Measurements from ENCODE around the gene EMB. TPM values are rescaled to one million over a fixed set of nuclear protein-coding genes. Genes with fewer than 3 reads are reported as not detected.
"Not testable (repeated sequence)": the region's sequence is repeated elsewhere in the genome, so short reads cannot be mapped to it uniquely, and the experiment has no call there.

The EMB gene
- total and polyA plus RNA-seq, 9 of the 15 experiments (the other 6 are each of a cell fraction or from before 2014, with no cell fraction given) = 0.31 TPM; not detected in 8

GRCh38 chr5:50462579-50462978 is 21.5 kb upstream of the EMB start:
- H3K9me3 ChIP-seq (replicated peaks; ENCODE audit: control insufficient read depth, insufficient read depth, low read depth, low read length); H3K9me1 ChIP-seq (ENCODE audit: control insufficient read depth, insufficient read depth, low read length); H3K4me3 ChIP-seq; ATAC-seq; BruUV-seq (replicated peaks); H2AFZ ChIP-seq (ENCODE audit: low read depth, low read length); H3K79me2 ChIP-seq (ENCODE audit: control insufficient read depth, insufficient read depth, low read length); H4K20me1 ChIP-seq (replicated peaks; ENCODE audit: control insufficient read depth, insufficient read depth, low read length); H3K9ac ChIP-seq (ENCODE audit: insufficient read depth in 1 of 2, low read depth in 2 of 2, low read length in 2 of 2); in situ Hi-C loops (cut with MboI); H3K4me2 ChIP-seq (ENCODE audit: insufficient read depth, low read length); POLR2A ChIA-PET; CTCF ChIA-PET (ENCODE audit: low intra/inter-chr PET ratio); H3K36me3 ChIP-seq (ENCODE audit: control insufficient read depth, insufficient read depth, low read length); intact Hi-C loops (cut with micrococcal nuclease); H3K4me1 ChIP-seq (replicated peaks in 1 of 2; ENCODE audit: control insufficient read depth in 2 of 2, insufficient read depth in 2 of 2, low read length in 2 of 2); DNase-seq (ENCODE audit: extremely low read depth in 1 of 4, low spot score in 3 of 4); H3K27ac ChIP-seq (ENCODE audit: extremely low read depth, low read depth, low read length); H3K27me3 ChIP-seq (ENCODE audit: control insufficient read depth in 2 of 2, insufficient read depth in 2 of 2, low read length in 2 of 2); FAIRE-seq: not testable (repeated sequence)
- 0% methylated on average over 1 of the region's 1 CpG for WGBS (ENCODE audit: insufficient coverage, low coverage, missing lambda C conversion rate)

DNA sequence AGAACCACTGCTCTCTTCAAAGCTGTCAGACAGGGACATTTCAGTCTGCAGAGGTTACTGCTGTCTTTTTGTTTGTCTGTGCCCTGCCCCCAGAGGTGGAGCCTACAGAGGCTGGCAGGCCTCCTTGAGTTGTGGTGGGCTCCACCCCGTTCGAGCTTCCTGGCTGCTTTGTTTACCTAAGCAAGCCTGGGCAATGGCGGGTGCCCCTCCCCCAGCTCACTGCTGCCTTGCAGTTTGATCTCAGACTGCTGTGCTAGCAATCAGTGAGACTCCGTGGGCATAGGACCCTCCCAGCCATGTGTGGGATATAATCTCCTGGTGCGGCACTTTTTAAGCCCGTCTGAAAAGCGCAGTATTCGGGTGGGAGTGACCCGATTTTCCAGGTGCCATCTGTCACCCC is 17.3 kb upstream of the EMB start:
- H3K27ac ChIP-seq (ENCODE audit: extremely low read depth, low read depth, low read length); H3K79me2 ChIP-seq (ENCODE audit: control insufficient read depth, insufficient read depth, low read length); DNase-seq (ENCODE audit: extremely low read depth in 1 of 4, low spot score in 3 of 4); ATAC-seq; POLR2A ChIA-PET; BruUV-seq (replicated peaks); H4K20me1 ChIP-seq (replicated peaks; ENCODE audit: control insufficient read depth, insufficient read depth, low read length); H3K4me1 ChIP-seq (replicated peaks in 1 of 2; ENCODE audit: control insufficient read depth in 2 of 2, insufficient read depth in 2 of 2, low read length in 2 of 2); in situ Hi-C loops (cut with MboI); intact Hi-C loops (cut with micrococcal nuclease); H3K27me3 ChIP-seq (ENCODE audit: control insufficient read depth in 2 of 2, insufficient read depth in 2 of 2, low read length in 2 of 2); H3K4me2 ChIP-seq (ENCODE audit: insufficient read depth, low read length); H3K9me1 ChIP-seq (ENCODE audit: control insufficient read depth, insufficient read depth, low read length); H3K4me3 ChIP-seq; FAIRE-seq; CTCF ChIA-PET (ENCODE audit: low intra/inter-chr PET ratio); H3K9me3 ChIP-seq (replicated peaks; ENCODE audit: control insufficient read depth, insufficient read depth, low read depth, low read length); H3K9ac ChIP-seq (ENCODE audit: insufficient read depth in 1 of 2, low read depth in 2 of 2, low read length in 2 of 2); H3K36me3 ChIP-seq (ENCODE audit: control insufficient read depth, insufficient read depth, low read length); H2AFZ ChIP-seq (ENCODE audit: low read depth, low read length): not testable (repeated sequence)
- 1% methylated on average over 9 of the region's 9 CpGs for WGBS (ENCODE audit: insufficient coverage, low coverage, missing lambda C conversion rate)

DNA sequence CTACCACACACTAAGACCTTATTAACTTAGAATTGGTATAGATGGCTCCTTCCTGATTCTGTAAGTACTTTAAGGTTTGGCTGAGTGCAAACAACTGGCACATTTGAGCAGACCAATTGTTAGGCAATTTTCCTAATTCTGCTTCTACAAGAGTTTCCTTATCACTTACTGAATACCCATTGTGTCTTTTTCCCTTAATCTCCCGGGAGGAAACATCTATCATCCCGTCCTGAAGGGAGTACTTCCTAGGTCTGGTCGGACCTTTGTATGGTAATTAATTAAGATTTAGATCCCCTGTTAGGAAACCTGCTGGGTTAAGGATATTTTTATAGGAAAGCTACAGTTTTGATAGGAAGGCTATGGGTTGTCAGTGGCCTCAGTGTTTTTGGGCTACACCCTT is 8.2 kb upstream of the EMB start:
- intact Hi-C loops (cut with micrococcal nuclease); H3K9me3 ChIP-seq (replicated peaks; ENCODE audit: control insufficient read depth, insufficient read depth, low read depth, low read length); H3K4me3 ChIP-seq; in situ Hi-C loops (cut with MboI); H3K27ac ChIP-seq (ENCODE audit: extremely low read depth, low read depth, low read length); CTCF ChIA-PET (ENCODE audit: low intra/inter-chr PET ratio); BruUV-seq (replicated peaks); POLR2A ChIA-PET; H3K79me2 ChIP-seq (ENCODE audit: control insufficient read depth, insufficient read depth, low read length); H3K36me3 ChIP-seq (ENCODE audit: control insufficient read depth, insufficient read depth, low read length); H3K9me1 ChIP-seq (ENCODE audit: control insufficient read depth, insufficient read depth, low read length); H3K4me2 ChIP-seq (ENCODE audit: insufficient read depth, low read length); H3K27me3 ChIP-seq (ENCODE audit: control insufficient read depth in 2 of 2, insufficient read depth in 2 of 2, low read length in 2 of 2); H4K20me1 ChIP-seq (replicated peaks; ENCODE audit: control insufficient read depth, insufficient read depth, low read length); FAIRE-seq; DNase-seq (ENCODE audit: extremely low read depth in 1 of 4, low spot score in 3 of 4); H3K4me1 ChIP-seq (replicated peaks in 1 of 2; ENCODE audit: control insufficient read depth in 2 of 2, insufficient read depth in 2 of 2, low read length in 2 of 2); H2AFZ ChIP-seq (ENCODE audit: low read depth, low read length); ATAC-seq; H3K9ac ChIP-seq (ENCODE audit: insufficient read depth in 1 of 2, low read depth in 2 of 2, low read length in 2 of 2): not testable (repeated sequence)
- WGBS (ENCODE audit: insufficient coverage, low coverage, missing lambda C conversion rate) = 0% methylated on average over 3 of the region's 3 CpGs

Measured in K562 (cell line).